Measurements from ENCODE around the gene SPARCL1. TPM values are rescaled to one million over a fixed set of nuclear protein-coding genes. Genes with fewer than 3 reads are reported as not detected.
A peak's percentile ranks its signal among the peaks of the same experiment; 100 is the strongest.

SPARCL1 gene
- total RNA-seq, 4 donors from 2014 or later: 1,025 to 1,777 (median 1,327) TPM

GRCh38 chr4:87523307-87523706, 5.9 kb downstream of the SPARCL1 start:
- Histone ChIP-seq H3K4me3 (no peak overlapping the region), H3K27me3 (no peaks in the 10 kb centered on the region), H3K4me1 (peaks cover 0 to 18% of the 10 kb centered on the region in 2 donors), H3K9me3 (no peaks in the 10 kb centered on the region), H3K27ac (peak overlapping the region; percentile 95 to 99), H3K36me3 (no peaks in the 10 kb centered on the region)
- no peak for DNase-seq
- intact Hi-C loops (cut with DNase I; ENCODE audit: low total_unique reads): no loop called here
- TF ChIP-seq CTCF (IDR thresholded peaks at IDR 0.05) (no peak), POLR2A (IDR thresholded peaks at IDR 0.05) (no peak)

- Histone ChIP-seq H3K9me3 (no peaks in the 10 kb centered on the region), H3K4me1 (peaks cover 0 to 20% of the 10 kb centered on the region in 2 donors), H3K36me3 (no peaks in the 10 kb centered on the region), H3K27ac (peak overlapping the region; percentile 95 to 99), H3K27me3 (no peaks in the 10 kb centered on the region), H3K4me3 (peak overlapping the region in 1 of 2 donors; percentile 3)
- DNase-seq: no peak
- intact Hi-C loops (cut with DNase I; ENCODE audit: low total_unique reads): no loop called here
- TF ChIP-seq POLR2A (IDR thresholded peaks at IDR 0.05) (no peak), CTCF (IDR thresholded peaks at IDR 0.05) (no peak)
Measured at GRCh38 chr4:87521757-87522374, 7.3 kb downstream of the SPARCL1 start.

GRCh38 chr4:87521319-87521718, 7.9 kb downstream of the SPARCL1 start:
- Histone ChIP-seq H3K27ac (peak overlapping the region; percentile 95 to 99), H3K4me1 (peaks cover 0 to 20% of the 10 kb centered on the region in 2 donors), H3K4me3 (peak overlapping the region in 1 of 2 donors; percentile 3), H3K27me3 (no peaks in the 10 kb centered on the region), H3K36me3 (no peaks in the 10 kb centered on the region), H3K9me3 (no peaks in the 10 kb centered on the region)
- TF ChIP-seq CTCF (IDR thresholded peaks at IDR 0.05): peak in 1 of 4 experiments; percentile 11
- TF ChIP-seq POLR2A (IDR thresholded peaks at IDR 0.05): no peak
- intact Hi-C loops (cut with DNase I; ENCODE audit: low total_unique reads): no loop called here
- no peak for DNase-seq

- H3K4me1 ChIP-seq: peaks cover 0 to 12% of the 10 kb centered on the region in 2 donors
- peak overlapping the region; percentile 95 to 99 for H3K27ac ChIP-seq
- intact Hi-C loops (cut with DNase I; ENCODE audit: low total_unique reads): no loop called here
- no peaks in the 10 kb centered on the region for H3K9me3 ChIP-seq
- no peak overlapping the region for H3K4me3 ChIP-seq
- no peak for TF ChIP-seq CTCF (IDR thresholded peaks at IDR 0.05)
- no peak for TF ChIP-seq POLR2A (IDR thresholded peaks at IDR 0.05)
- no peaks in the 10 kb centered on the region for H3K27me3 ChIP-seq
- no peaks in the 10 kb centered on the region for H3K36me3 ChIP-seq
- no peak for DNase-seq
Measured at GRCh38 chr4:87517621-87518020, 11.6 kb downstream of the SPARCL1 start.

GRCh38 chr4:87516683-87517082, 12.5 kb downstream of the SPARCL1 start:
- DNase-seq: no peak
- peak overlapping the region; percentile 95 to 99 for H3K27ac ChIP-seq
- H3K4me1 ChIP-seq: peaks cover 0 to 6% of the 10 kb centered on the region in 2 donors
- intact Hi-C loops (cut with DNase I; ENCODE audit: low total_unique reads): no loop called here
- TF ChIP-seq CTCF (IDR thresholded peaks at IDR 0.05) (no peak), POLR2A (IDR thresholded peaks at IDR 0.05) (no peak)
- no peaks in the 10 kb centered on the region for H3K9me3 ChIP-seq
- no peaks in the 10 kb centered on the region for H3K36me3 ChIP-seq
- H3K27me3 ChIP-seq: no peaks in the 10 kb centered on the region
- no peak overlapping the region for H3K4me3 ChIP-seq
